ENCODE data around the gene GPSM3. TPM values are rescaled to one million over a fixed set of nuclear protein-coding genes. Genes with fewer than 3 reads are reported as not detected.

GPSM3 gene
- total and polyA plus RNA-seq, 2 donors (not counting 3 experiments of a cell fraction or from before 2014, with no cell fraction given) = 19.5 to 21.6 TPM

DNA sequence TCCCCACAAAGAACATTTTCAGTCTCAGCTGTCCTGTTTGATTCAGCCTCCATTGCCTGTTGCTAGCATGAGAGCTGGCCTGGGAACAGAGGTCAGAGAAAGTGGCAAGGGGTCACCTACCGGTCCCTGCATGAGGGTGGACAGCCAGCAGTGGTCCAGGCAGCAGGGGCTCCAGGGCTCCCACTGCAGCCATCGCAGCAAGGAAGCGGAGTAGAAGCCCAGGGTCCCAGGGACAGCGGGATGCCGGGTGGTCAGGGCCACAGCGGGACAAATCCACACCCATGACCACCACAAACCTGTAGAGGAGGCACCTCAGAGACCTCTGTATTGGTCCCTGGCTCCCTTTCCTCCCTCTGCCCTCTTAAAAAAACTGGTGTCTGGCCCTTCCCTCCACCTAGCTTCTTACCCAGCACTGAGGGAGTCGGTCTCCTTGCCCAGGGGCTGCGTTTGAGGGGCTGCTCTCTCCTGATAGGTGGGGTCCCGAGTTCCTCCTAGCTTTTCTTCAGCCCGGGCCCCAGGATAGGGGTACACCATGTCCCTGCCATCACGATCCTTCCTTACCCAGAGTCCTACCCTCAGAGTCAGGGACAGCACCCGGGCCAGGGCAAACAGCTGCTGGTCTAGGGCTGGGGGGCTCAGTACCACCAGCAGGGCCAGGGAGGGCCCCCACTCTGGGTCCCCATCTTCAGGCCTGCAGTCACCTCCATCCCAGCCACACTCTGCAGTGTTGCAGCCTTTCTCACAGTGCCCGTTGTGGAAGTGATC, 8.4 kb upstream of the GPSM3 start:
- dilution Hi-C loops (cut with MboI; ENCODE audit: extremely low pct_ligation_motif_present, low sequenced_read_pairs) = no loop called here
- H3K9me3 ChIP-seq (replicated peaks; ENCODE audit: control insufficient read depth, insufficient read depth, low read length) = no peaks in the 10 kb centered on the region
- no peak overlapping the region for H3K27ac ChIP-seq (ENCODE audit: insufficient read depth, low read depth, low read length)
- CTCF ChIA-PET = no interaction called here
- H3K79me2 ChIP-seq (ENCODE audit: control insufficient read depth, insufficient read depth, low read length) = no peaks in the 10 kb centered on the region
- no peaks in the 10 kb centered on the region for H4K20me1 ChIP-seq (replicated peaks; ENCODE audit: control insufficient read depth, extremely low read depth, insufficient read depth, low read length)
- H3K9me1 ChIP-seq (replicated peaks; ENCODE audit: control insufficient read depth, extremely low read depth, insufficient read depth, low read length) = no peaks in the 10 kb centered on the region
- POLR2A ChIA-PET = no interaction called here
- H3K36me3 ChIP-seq (ENCODE audit: control insufficient read depth in 2 of 2, extremely low read depth in 1 of 2, insufficient read depth in 2 of 2, low read length in 2 of 2) = peaks cover 7 to 13% of the 10 kb centered on the region in 2 experiments
- DNase-seq (ENCODE audit: low read depth, low spot score) = no peak
- H3K9ac ChIP-seq (replicated peaks; ENCODE audit: extremely low read depth, insufficient read depth, low read length) = no peak overlapping the region
- no TSS peak for BruUV-seq (replicated peaks)
- no peak overlapping the region for H3K4me2 ChIP-seq (ENCODE audit: insufficient read depth, low read length)
- H3K4me1 ChIP-seq (ENCODE audit: control insufficient read depth, extremely low read depth, insufficient read depth, low read length) = peaks cover 11% of the 10 kb centered on the region
- H3K4me3 ChIP-seq (replicated peaks in 1 of 3; ENCODE audit: insufficient read depth in 1 of 3, low read depth in 1 of 3, low read length in 3 of 3) = no peak overlapping the region
- FAIRE-seq = no peak
- intact Hi-C loops (cut with micrococcal nuclease) = no loop called here
- TF ChIP-seq FOS (IDR thresholded peaks at IDR 0.05; ENCODE audit: borderline replicate concordance, insufficient read depth, low read length) (no peak), JUN (IDR thresholded peaks at IDR 0.05; ENCODE audit: borderline replicate concordance, insufficient read depth, insufficient read length, low read depth) (no peak), GATA2 (IDR thresholded peaks at IDR 0.05; ENCODE audit: insufficient read depth, insufficient read length, low read depth, low read length) (no peak), MYC (IDR thresholded peaks at IDR 0.05; ENCODE audit: low read depth, low read length) (no peak)
- no peak overlapping the region for H2AFZ ChIP-seq (ENCODE audit: low read depth, low read length)
- H3K27me3 ChIP-seq (ENCODE audit: control insufficient read depth in 2 of 2, insufficient read depth in 2 of 2, low read length in 2 of 2) = no peaks in the 10 kb centered on the region

- Histone ChIP-seq H3K27me3 (ENCODE audit: control insufficient read depth in 2 of 2, insufficient read depth in 2 of 2, low read length in 2 of 2) (no peaks in the 10 kb centered on the region), H3K4me3 (replicated peaks in 1 of 3; ENCODE audit: insufficient read depth in 1 of 3, low read depth in 1 of 3, low read length in 3 of 3) (no peak overlapping the region), H3K9me1 (replicated peaks; ENCODE audit: control insufficient read depth, extremely low read depth, insufficient read depth, low read length) (no peaks in the 10 kb centered on the region), H4K20me1 (replicated peaks; ENCODE audit: control insufficient read depth, extremely low read depth, insufficient read depth, low read length) (no peaks in the 10 kb centered on the region), H2AFZ (ENCODE audit: low read depth, low read length) (no peak overlapping the region), H3K4me1 (ENCODE audit: control insufficient read depth, extremely low read depth, insufficient read depth, low read length) (peaks cover 19% of the 10 kb centered on the region), H3K27ac (ENCODE audit: insufficient read depth, low read depth, low read length) (no peak overlapping the region), H3K79me2 (ENCODE audit: control insufficient read depth, insufficient read depth, low read length) (no peaks in the 10 kb centered on the region), H3K9ac (replicated peaks; ENCODE audit: extremely low read depth, insufficient read depth, low read length) (no peak overlapping the region), H3K36me3 (ENCODE audit: control insufficient read depth in 2 of 2, extremely low read depth in 1 of 2, insufficient read depth in 2 of 2, low read length in 2 of 2) (peaks cover 4 to 5% of the 10 kb centered on the region in 2 experiments), H3K9me3 (replicated peaks; ENCODE audit: control insufficient read depth, insufficient read depth, low read length) (no peaks in the 10 kb centered on the region), H3K4me2 (ENCODE audit: insufficient read depth, low read length) (no peak overlapping the region)
- intact Hi-C loops (cut with micrococcal nuclease) (loop anchor here (10.0 kb wide), 2 partner anchors 154 to 534 kb away; partner anchors contain the start of genes C6orf47, CSNK2B, GPANK1 and LY6G5B), dilution Hi-C loops (cut with MboI; ENCODE audit: extremely low pct_ligation_motif_present, low sequenced_read_pairs) (no loop called here)
- BruUV-seq (replicated peaks) = no TSS peak
- ChIA-PET POLR2A (no interaction called here), CTCF (no interaction called here)
- no peak for TF ChIP-seq POLR2AphosphoS5 (IDR thresholded peaks at IDR 0.05; ENCODE audit: insufficient read depth, low read depth, low read length)
- TF ChIP-seq EZH2 (IDR thresholded peaks at IDR 0.05; ENCODE audit: borderline replicate concordance, low read depth, low read length, severe bottlenecking) = no peak
- no peak for TF ChIP-seq MAX (IDR thresholded peaks at IDR 0.05; ENCODE audit: insufficient read depth, insufficient read length)
- TF ChIP-seq POLR2A (IDR thresholded peaks at IDR 0.05; ENCODE audit: low read depth, low read length) = no peak
- TF ChIP-seq MYC (IDR thresholded peaks at IDR 0.05; ENCODE audit: low read depth, low read length) = no peak
- no peak for TF ChIP-seq CTCF (IDR thresholded peaks at IDR 0.05; ENCODE audit: extremely low read depth in 1 of 2, insufficient read depth in 1 of 2, low read depth in 1 of 2, low read length in 2 of 2)
- no peak for TF ChIP-seq FOS (IDR thresholded peaks at IDR 0.05; ENCODE audit: borderline replicate concordance, insufficient read depth, low read length)
- no peak for TF ChIP-seq GATA2 (IDR thresholded peaks at IDR 0.05; ENCODE audit: insufficient read depth, insufficient read length, low read depth, low read length)
- TF ChIP-seq JUN (IDR thresholded peaks at IDR 0.05; ENCODE audit: borderline replicate concordance, insufficient read depth, insufficient read length, low read depth) = no peak
- DNase-seq (ENCODE audit: low read depth, low spot score) = no peak
- FAIRE-seq = no peak
These were observed 6.4 kb upstream of the GPSM3 start for GRCh38 chr6:32198866-32199265.
